Measurements from ENCODE around the gene THRA. TPM values are rescaled to one million over a fixed set of nuclear protein-coding genes. Genes with fewer than 3 reads are reported as not detected.

THRA gene
- total and polyA plus RNA-seq, 11 donors, result 50.6 to 105 (median 69.8) TPM

DNA sequence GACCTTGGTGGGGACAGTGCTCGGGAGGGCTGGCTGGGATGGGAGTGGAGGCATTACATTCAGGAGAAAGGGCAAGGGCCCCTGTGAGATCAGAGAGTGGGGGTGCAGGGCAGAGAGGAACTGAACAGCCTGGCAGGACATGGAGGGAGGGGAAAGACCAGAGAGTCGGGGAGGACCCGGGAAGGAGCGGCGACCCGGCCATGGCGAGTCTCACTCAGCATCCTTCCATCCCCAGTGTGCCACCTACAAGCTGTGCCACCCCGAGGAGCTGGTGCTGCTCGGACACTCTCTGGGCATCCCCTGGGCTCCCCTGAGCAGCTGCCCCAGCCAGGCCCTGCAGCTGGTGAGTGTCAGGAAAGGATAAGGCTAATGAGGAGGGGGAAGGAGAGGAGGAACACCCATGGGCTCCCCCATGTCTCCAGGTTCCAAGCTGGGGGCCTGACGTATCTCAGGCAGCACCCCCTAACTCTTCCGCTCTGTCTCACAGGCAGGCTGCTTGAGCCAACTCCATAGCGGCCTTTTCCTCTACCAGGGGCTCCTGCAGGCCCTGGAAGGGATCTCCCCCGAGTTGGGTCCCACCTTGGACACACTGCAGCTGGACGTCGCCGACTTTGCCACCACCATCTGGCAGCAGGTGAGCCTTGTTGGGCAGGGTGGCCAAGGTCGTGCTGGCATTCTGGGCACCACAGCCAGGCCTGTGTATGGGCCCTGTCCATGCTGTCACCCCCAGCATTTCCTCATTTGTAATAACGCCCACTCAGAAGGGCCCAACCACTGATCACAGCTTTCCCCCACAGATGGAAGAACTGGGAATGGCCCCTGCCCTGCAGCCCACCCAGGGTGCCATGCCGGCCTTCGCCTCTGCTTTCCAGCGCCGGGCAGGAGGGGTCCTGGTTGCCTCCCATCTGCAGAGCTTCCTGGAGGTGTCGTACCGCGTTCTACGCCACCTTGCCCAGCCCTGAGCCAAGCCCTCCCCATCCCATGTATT is 46.5 kb upstream of the THRA start:
- no peak for DNase-seq
- Histone ChIP-seq H3K27me3 (no peaks in the 10 kb centered on the region), H3K4me1 (peaks cover 0 to 59% (median 34%) of the 10 kb centered on the region in 12 donors), H3K36me3 (peaks cover 0 to 24% (median 21%) of the 10 kb centered on the region in 9 donors), H3K4me3 (no peak overlapping the region), H3K27ac (peak overlapping the region in 4 of 12 donors; percentile 13 to 67 (median 22)), H3K9me3 (no peaks in the 10 kb centered on the region)
- intact Hi-C loops (cut with DNase I), result loop anchor here in 7 of 10 donors (2.0 to 10.0 kb wide), 7 partner anchors 79 to 279 kb away; partner anchors contain the start of gene CDC6 (in 2 of the 7)
- no peak for TF ChIP-seq POLR2A (IDR thresholded peaks at IDR 0.05)
- TF ChIP-seq, protein P1, sequence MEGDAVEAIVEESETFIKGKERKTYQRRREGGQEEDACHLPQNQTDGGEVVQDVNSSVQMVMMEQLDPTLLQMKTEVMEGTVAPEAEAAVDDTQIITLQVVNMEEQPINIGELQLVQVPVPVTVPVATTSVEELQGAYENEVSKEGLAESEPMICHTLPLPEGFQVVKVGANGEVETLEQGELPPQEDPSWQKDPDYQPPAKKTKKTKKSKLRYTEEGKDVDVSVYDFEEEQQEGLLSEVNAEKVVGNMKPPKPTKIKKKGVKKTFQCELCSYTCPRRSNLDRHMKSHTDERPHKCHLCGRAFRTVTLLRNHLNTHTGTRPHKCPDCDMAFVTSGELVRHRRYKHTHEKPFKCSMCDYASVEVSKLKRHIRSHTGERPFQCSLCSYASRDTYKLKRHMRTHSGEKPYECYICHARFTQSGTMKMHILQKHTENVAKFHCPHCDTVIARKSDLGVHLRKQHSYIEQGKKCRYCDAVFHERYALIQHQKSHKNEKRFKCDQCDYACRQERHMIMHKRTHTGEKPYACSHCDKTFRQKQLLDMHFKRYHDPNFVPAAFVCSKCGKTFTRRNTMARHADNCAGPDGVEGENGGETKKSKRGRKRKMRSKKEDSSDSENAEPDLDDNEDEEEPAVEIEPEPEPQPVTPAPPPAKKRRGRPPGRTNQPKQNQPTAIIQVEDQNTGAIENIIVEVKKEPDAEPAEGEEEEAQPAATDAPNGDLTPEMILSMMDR (IDR thresholded peaks at IDR 0.05), result no peak
- WGBS, 4 donors, result 82 to 89% (median 85%) methylated on average over 23 to 26 of the region's 26 CpGs
- ATAC-seq, result no peak

DNA sequence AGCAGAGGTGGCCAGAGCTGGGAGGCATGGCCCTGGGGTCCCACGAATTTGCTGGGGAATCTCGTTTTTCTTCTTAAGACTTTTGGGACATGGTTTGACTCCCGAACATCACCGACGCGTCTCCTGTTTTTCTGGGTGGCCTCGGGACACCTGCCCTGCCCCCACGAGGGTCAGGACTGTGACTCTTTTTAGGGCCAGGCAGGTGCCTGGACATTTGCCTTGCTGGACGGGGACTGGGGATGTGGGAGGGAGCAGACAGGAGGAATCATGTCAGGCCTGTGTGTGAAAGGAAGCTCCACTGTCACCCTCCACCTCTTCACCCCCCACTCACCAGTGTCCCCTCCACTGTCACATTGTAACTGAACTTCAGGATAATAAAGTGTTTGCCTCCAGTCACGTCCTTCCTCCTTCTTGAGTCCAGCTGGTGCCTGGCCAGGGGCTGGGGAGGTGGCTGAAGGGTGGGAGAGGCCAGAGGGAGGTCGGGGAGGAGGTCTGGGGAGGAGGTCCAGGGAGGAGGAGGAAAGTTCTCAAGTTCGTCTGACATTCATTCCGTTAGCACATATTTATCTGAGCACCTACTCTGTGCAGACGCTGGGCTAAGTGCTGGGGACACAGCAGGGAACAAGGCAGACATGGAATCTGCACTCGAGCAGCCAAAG is 45.2 kb upstream of the THRA start:
- ATAC-seq, result peak in 1 of 4 donors; percentile 23
- WGBS, 4 donors, result 36 to 47% (median 41%) methylated on average over 15 of the region's 15 CpGs
- H3K9me3 ChIP-seq, result no peaks in the 10 kb centered on the region
- intact Hi-C loops (cut with DNase I), result loop anchor here in 6 of 10 donors (5.0 to 10.0 kb wide), 6 partner anchors 77 to 277 kb away; partner anchors contain the start of gene CDC6 (in 2 of the 6)
- no peak overlapping the region for H3K4me3 ChIP-seq
- H3K36me3 ChIP-seq, result peaks cover 0 to 37% (median 33%) of the 10 kb centered on the region in 9 donors
- peak in 2 of 5 donors; percentile 44 to 54 for DNase-seq
- no peaks in the 10 kb centered on the region for H3K27me3 ChIP-seq
- peak overlapping the region in 10 of 12 donors; percentile 24 to 67 (median 35) for H3K27ac ChIP-seq
- H3K4me1 ChIP-seq, result peaks cover 0 to 66% (median 36%) of the 10 kb centered on the region in 12 donors
- TF ChIP-seq, protein P1 (IDR thresholded peaks at IDR 0.05), result no peak
- no peak for TF ChIP-seq POLR2A (IDR thresholded peaks at IDR 0.05)

DNA sequence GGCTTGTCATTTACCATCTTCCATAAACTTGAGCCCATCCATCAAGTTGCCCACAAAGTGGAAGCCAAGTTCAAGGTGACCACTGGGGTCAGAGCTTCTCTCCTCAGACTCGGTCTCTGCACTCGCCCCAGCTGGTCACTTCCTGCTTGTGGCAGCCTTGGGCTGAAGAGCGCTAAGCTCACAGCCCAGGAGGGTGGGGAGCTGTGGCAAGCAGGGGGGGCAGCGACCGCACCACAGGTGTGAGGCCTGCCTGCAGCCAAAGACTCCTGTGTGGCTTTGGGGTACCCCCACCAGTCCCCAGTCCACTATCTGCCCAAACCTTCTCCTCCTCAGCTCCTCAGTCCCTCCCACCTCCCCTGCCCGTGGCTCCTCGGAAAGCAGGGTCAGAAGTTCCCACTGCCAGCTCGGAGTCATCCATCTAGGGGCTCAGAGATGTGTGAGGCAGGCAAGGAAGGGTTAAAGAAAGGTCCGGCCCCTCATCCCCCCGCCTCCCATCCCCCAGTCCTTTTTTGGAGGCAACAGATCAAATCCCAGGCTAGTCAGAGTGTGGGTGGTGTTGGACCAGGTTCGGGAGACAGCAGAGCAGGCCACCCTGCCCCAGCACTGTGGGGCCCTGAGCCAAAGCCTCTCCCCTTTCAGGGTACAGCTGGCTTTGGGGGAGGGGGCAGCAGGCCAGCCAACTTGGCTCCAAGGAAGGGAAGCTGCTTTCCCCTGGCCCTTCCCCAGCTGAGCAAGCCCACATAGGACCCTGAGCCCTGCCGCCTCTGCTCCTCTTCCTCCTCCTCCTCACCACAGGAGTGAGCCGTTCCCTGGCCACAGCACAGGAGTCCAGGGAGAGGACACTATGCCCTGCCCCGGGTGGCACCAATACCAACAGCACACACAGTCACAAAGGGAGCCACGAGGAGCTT is 44.3 kb upstream of the THRA start:
- no peaks in the 10 kb centered on the region for H3K9me3 ChIP-seq
- H3K4me3 ChIP-seq, result no peak overlapping the region
- 53 to 54% (median 53%) methylated on average over 12 to 15 of the region's 15 CpGs for WGBS, 4 donors
- peaks cover 0 to 72% (median 37%) of the 10 kb centered on the region in 12 donors for H3K4me1 ChIP-seq
- TF ChIP-seq POLR2A (IDR thresholded peaks at IDR 0.05), result no peak
- TF ChIP-seq, protein P1 (IDR thresholded peaks at IDR 0.05), result no peak
- intact Hi-C loops (cut with DNase I), result loop anchor here in 6 of 10 donors (5.0 to 10.0 kb wide), 6 partner anchors 76 to 276 kb away; partner anchors contain the start of gene CDC6 (in 2 of the 6)
- no peaks in the 10 kb centered on the region for H3K27me3 ChIP-seq
- peaks cover 0 to 45% (median 40%) of the 10 kb centered on the region in 9 donors for H3K36me3 ChIP-seq
- ATAC-seq, result peak; percentile 6 to 52 (median 22)
- peak; percentile 63 to 75 (median 70) for DNase-seq
- H3K27ac ChIP-seq, result peak overlapping the region in 10 of 12 donors; percentile 24 to 67 (median 35)
